Embryonic facial prominence (tissue), 1 donor: ENCODE measurements around the gene MAN1A1.
A peak's percentile ranks its signal among the peaks of the same experiment; 100 is the strongest.

Experiments
- DNase-seq: peaks from one replicate; pipeline ENCODE4 v3.0.0-alpha.2; 2016; ENCODE audit errors: extremely low spot score

The MAN1A1 gene

DNA sequence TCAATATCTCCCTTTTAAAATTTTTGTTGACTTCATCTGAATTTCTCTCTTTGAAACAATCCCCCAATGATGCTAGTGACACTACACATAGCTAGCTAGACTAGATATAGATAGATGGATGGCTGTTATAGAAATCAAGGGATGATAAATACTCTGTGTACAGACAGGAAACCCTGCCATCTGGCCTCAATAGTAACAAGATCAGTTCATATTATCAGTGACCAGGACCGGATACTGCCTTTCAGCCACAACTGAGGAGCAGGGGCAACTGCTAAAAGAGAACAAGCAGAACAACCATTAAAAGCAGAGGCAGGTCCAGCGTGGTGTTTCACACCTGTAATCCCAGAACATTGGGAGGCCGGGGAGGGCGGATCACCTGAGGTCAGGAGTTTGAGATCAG, 152.8 kb downstream of the MAN1A1 start:
- DNase-seq: no peak

DNA sequence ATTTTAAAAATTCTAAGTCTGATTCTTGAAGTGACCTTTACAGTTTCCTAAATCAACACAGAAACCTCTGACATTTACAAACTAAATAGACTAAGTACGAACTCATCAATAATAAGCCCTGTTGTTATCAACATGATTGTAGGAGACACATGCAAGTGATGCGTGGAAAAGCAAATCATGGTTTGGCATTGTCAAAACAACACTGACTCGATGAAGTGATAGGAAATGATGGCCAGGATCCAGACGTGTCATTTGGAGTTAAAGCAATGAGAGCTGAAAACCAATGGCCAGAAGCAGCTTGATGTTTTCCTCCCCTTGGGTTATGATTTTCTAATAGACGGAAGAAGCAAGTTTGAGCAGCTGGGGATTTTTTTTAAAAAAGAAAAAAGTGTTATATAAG, 153.7 kb downstream of the MAN1A1 start:
- no peak for DNase-seq

DNA sequence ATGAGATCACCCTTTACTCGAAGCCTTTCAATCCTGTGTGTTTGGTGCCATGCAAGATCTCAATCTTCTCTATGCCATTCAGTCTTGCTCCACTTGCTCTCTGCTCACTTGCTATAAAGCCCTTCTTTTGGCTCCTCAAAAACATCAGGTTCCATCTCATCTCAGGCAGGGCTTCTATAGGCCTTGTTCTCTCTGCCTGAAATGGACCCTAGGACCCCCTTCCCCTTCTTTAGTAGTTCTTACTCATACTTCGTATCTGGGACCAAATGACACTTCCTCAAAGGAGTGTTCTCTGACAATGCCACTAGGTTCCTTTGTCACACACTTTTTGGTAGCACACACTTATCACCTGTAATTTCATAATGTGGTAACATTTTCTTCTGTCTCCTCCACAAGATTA, 154.4 kb downstream of the MAN1A1 start:
- DNase-seq: no peak

- DNase-seq: no peak
Observed at GRCh38 chr6:119193707-119194106, 155.9 kb downstream of the MAN1A1 start.

DNA sequence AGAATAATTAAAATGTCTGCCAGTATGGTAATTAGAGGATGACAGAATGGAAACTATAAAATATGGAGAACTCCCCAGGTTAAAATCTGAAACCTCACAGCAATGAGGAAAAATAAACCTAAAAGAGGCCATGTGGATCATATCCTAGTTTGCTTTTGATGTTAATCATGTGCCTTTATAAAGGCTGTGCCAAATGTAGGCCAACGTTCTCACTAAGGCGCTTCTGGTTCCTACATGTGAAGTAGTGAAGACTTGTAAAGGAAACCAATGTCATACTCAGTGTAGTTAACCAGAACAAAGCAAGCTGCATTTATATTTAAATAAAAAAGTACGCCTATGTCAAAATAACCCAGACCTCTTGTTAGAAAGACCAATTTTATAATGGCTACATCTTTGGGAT, 157.4 kb downstream of the MAN1A1 start:
- no peak for DNase-seq

- DNase-seq: no peak
Observed at GRCh38 chr6:119190176-119190575, 159.4 kb downstream of the MAN1A1 start.

DNA sequence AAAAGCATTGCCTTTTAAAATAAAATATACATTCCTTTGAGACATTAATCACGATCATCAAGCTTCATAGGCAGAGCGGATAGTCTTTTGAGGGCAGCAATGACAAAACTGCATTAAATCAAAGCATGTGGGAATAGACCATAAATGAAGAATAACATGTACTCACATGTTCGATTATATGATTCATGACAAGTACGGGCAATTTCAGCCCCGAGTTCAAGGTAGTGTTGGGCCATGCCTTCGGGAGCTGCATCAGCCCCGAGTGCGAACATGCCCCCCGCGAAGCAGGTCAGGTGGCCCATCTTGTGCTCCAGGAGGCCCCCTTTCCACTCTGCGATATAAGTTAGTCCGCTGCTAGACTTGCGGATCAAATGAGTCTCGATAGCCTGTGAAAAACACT, 160.1 kb downstream of the MAN1A1 start:
- DNase-seq: no peak

DNA sequence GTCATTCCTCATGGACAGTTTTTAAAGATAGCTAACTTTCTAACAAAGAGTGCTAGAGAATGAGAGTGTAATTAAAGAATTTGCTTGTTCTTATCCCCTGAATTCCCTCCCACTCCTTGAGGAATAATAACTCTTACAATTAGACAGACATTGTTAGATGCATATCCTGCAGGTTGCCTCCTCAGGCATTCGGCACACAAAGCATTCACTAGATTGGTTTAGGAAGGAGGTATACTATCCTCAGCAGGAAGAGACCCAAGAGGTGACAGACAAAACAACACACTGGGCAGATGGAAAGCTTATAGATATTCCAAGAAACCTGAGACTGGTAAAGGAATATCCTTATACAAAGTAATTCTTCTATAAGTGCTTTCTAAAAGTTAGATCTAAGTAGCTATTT, 162.0 kb downstream of the MAN1A1 start:
- DNase-seq: no peak

DNA sequence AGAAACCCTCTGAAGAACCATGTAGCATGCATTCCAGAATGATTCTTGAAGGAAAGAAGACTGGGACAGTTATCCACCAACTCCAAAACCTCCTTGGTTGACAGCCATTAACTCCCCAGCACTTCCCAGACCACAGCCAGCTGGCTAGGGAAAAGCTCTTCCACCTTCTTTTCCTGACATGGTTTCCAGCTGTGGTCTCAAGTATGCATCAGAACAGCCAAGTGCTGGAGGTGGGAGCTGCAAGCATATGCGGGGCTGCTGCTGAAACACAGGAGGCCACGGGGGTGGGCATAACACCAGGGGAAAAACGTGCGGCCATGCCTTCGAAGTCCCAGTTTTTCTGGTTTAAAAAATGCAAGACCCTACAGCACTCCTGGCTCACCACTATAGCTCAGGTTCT, 163.1 kb downstream of the MAN1A1 start:
- no peak for DNase-seq

- no peak for DNase-seq
Observed at GRCh38 chr6:119184008-119184648, 165.4 kb downstream of the MAN1A1 start.

DNA sequence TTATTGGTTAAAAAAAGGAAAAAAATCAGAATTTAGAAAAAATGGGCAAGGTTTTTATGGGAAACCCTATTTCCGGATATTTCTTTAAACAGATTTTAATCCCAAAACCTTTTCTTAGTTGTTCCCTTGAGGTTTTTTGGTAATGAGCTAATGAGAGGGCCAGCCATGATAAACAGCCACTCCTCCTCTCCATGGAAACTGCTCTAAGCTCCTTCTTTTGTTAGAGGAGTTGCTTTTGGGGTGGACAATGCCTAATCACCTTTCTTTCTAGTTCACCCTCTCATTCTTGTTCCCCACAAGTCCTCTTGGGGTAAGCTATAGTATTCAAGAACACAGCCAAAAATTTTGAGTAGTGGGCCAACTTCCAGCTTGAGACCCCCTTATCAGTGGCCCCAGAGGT, 166.1 kb downstream of the MAN1A1 start:
- no peak for DNase-seq

DNA sequence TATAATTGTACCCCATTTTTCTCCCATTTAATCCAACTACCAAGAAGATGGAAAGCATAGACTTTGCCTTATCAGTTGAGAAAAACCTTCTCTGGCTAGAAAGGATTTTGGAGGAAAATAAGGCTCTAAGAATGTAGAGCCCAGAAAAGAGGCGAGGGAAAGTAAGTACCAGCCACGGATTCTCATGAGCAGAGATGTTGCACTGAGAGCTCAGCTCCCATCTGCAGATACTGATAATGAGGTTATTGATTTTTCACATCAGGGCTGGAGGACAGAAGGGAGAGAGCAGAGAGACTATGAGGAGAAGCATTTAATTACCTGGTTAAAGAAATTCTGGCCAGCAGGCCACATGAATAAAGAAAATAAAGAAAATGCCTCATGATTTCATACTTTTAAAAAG, 166.7 kb downstream of the MAN1A1 start:
- DNase-seq: no peak

GRCh38 chr6:119182216-119182803, 167.3 kb downstream of the MAN1A1 start:
- DNase-seq: no peak

DNA sequence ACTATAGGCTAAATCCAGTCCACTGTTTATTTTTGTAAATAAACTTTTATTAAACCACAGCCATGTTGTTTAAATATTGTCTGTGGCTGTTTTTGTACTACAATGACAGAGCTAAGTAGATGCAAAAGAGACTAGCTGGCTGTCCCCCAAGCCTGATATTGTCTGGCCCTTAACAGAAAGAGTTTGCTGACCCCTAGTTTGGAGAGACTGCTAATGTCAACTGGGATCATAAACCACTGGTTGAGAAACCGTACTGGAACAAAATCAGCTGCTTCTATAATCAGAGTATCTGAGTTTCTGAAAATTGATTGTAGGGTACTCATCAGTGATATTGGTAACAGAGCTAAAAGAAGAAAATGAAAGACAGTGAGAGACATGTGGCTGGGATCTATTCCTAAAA, 168.5 kb downstream of the MAN1A1 start:
- DNase-seq: no peak

DNA sequence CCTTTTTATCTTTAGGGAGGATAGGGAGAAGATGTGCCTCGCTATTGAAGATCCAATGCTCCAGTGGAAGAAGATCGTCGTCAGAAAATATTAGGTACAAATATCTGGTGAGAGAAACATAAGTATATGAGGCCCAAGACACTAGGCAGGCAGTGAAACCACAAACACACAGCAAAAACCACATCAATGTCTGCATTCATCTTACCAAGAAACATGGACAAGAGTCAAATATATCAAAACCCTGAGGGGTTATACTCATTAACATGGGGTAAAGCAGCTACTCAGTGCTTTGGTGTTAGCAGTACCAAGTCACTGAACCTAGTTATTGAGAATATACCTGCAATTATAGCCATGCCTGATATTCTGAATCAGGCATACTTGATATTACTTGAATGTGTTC, 169.7 kb downstream of the MAN1A1 start:
- no peak for DNase-seq

GRCh38 chr6:119179062-119179461, 170.5 kb downstream of the MAN1A1 start:
- DNase-seq: no peak

- DNase-seq: no peak
Observed at GRCh38 chr6:119176445-119176844, 173.1 kb downstream of the MAN1A1 start.

- no peak for DNase-seq
Observed at GRCh38 chr6:119174879-119175817, 174.4 kb downstream of the MAN1A1 start.

- no peak for DNase-seq
Observed at GRCh38 chr6:119174085-119174445, 175.5 kb downstream of the MAN1A1 start.

- peak; percentile 32 for DNase-seq
Observed at GRCh38 chr6:119173249-119174084, 176.1 kb downstream of the MAN1A1 start.

DNA sequence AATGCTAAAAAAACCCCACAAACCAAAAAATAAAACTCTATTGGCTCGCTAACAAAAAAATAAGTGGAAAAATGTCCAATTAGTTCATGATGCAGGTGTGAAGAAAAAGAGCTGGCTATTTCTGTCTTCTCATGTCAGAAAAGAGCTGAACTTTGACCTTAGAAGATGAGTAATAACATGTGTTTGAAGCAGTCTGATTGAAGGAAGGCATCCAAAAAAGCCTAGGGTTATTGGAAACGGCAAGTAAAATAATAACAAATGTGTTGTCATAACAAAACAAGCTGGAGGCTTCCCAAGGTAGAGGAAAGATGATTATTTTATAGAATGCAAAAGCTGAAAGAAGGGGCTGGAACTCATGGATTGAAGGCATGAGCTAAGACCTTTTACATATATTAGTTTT, 176.7 kb downstream of the MAN1A1 start:
- DNase-seq: peak; percentile 46
